Mesendoderm (in vitro differentiated cells): Measurements from ENCODE around the gene SLC25A10.

Experiments used
- DNase-seq: peaks from one replicate; pipeline ENCODE4 v3.0.0; 2013
- H2AK5ac ChIP-seq: 2 replicates; pipeline ENCODE4 v1.6.1; 2013; ENCODE audit warnings: low read length, inconsistent platforms
- H2BK120ac ChIP-seq: 2 replicates; pipeline ENCODE4 v1.6.1; 2013; ENCODE audit warnings: low read depth, mild to moderate bottlenecking, low read length, moderate library complexity, mixed read lengths
- H2BK15ac ChIP-seq: replicated peaks from 2 replicates; pipeline ENCODE4 v1.6.1; 2013; ENCODE audit warnings: low read depth, mild to moderate bottlenecking, moderate library complexity
- H2BK5ac ChIP-seq: 2 replicates; pipeline ENCODE4 v1.6.1; 2013; ENCODE audit warnings: low read length, inconsistent platforms
- H3K18ac ChIP-seq: 2 replicates; pipeline ENCODE4 v1.6.1; 2013; ENCODE audit warnings: mild to moderate bottlenecking, low read length, mixed read lengths
- H3K23ac ChIP-seq: one replicate; pipeline ENCODE4 v1.6.1; 2013; ENCODE audit warnings: low read length
- H3K27ac ChIP-seq: 2 replicates; pipeline ENCODE4 v1.5.1; 2013; ENCODE audit warnings: low read depth, mild to moderate bottlenecking, inconsistent platforms, low read length, moderate library complexity
- H3K27me3 ChIP-seq: 2 replicates; pipeline ENCODE4 v1.6.1; 2013; ENCODE audit warnings: low read length, control low read depth, mild to moderate bottlenecking, inconsistent platforms; ENCODE audit not compliant: insufficient read depth, poor library complexity
- H3K36me3 ChIP-seq: 2 replicates; pipeline ENCODE4 v1.6.1; 2013; ENCODE audit warnings: low read length, inconsistent platforms; ENCODE audit not compliant: control insufficient read depth, insufficient read depth
- H3K4ac ChIP-seq: one replicate; pipeline ENCODE4 v1.6.1; 2013; ENCODE audit warnings: low read depth, mild to moderate bottlenecking, low read length, moderate library complexity
- H3K4me1 ChIP-seq: 2 replicates; pipeline ENCODE4 v1.6.1; 2013; ENCODE audit warnings: low read depth, low read length, inconsistent platforms; ENCODE audit not compliant: control insufficient read depth
- H3K4me2 ChIP-seq: 2 replicates; pipeline ENCODE4 v1.6.1; 2013; ENCODE audit warnings: low read length
- H3K4me3 ChIP-seq: 2 replicates; pipeline ENCODE4 v1.5.1; 2013; ENCODE audit warnings: mild to moderate bottlenecking, low read length
- H3K56ac ChIP-seq: one replicate; pipeline ENCODE4 v1.6.1; 2013; ENCODE audit warnings: low read length
- H3K79me1 ChIP-seq: 2 replicates; pipeline ENCODE4 v1.6.1; 2013; ENCODE audit warnings: low read length, inconsistent platforms
- H3K79me2 ChIP-seq: 2 replicates; pipeline ENCODE4 v1.6.1; 2013; ENCODE audit warnings: mild to moderate bottlenecking, low read length; ENCODE audit not compliant: control insufficient read depth, insufficient read depth
- H3K9ac ChIP-seq: 2 replicates; pipeline ENCODE4 v1.6.1; 2013; ENCODE audit warnings: low read length, inconsistent platforms
- H4K5ac ChIP-seq: one replicate; pipeline ENCODE4 v1.6.1; 2013; ENCODE audit warnings: low read length
- H4K8ac ChIP-seq: one replicate; pipeline ENCODE4 v1.6.1; 2013; ENCODE audit warnings: low read depth, mild to moderate bottlenecking, control low read depth, low read length, moderate library complexity
- WGBS: extraction: QIAGEN DNeasy Blood & Tissue Kit; methylation state at CpG from one replicate; pipeline ENCODE4 v1.1.7; 2013; ENCODE audit warnings: low lambda C conversion rate, missing lambda C conversion rate; ENCODE audit not compliant: insufficient coverage; ENCODE audit errors: extremely low coverage; 5-methylcytosine and 5-hydroxymethylcytosine counted together

Gene SLC25A10

DNA sequence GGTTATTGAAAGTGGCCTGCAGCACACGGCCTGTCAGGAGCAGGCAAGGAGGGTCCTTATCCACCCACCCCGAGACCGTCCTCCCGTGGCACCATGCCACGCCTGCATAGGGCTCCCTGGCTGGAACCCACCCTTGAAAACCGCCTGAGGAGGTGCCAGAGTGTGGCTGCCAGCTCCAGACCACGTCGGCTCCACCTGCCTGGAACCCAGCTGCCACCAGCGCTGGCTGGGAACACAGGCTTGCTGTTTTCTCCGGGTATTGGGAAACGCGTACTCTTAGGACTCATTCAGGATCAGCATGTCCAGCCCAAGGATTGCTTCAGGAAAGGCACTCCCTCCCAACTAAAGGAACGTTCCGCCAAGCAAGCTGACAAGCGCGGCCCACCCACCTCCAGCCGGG is 35.2 kb upstream of the SLC25A10 start:
- H2BK120ac ChIP-seq, result no peak overlapping the region
- no peak overlapping the region for H3K23ac ChIP-seq
- no peak for DNase-seq
- no peak overlapping the region for H2AK5ac ChIP-seq
- peaks cover 3% of the 10 kb centered on the region for H3K79me2 ChIP-seq
- H4K8ac ChIP-seq, result no peak overlapping the region
- peaks cover 2% of the 10 kb centered on the region for H3K79me1 ChIP-seq
- no peak overlapping the region for H3K4me2 ChIP-seq
- H3K27ac ChIP-seq, result no peak overlapping the region
- no peak overlapping the region for H2BK15ac ChIP-seq
- H3K9ac ChIP-seq, result no peak overlapping the region
- H4K5ac ChIP-seq, result no peak overlapping the region
- H3K27me3 ChIP-seq, result no peaks in the 10 kb centered on the region
- H3K36me3 ChIP-seq, result peaks cover 12% of the 10 kb centered on the region
- no peak overlapping the region for H3K4me3 ChIP-seq
- H3K4ac ChIP-seq, result no peak overlapping the region
- H3K56ac ChIP-seq, result no peak overlapping the region
- no peak overlapping the region for H3K18ac ChIP-seq
- no peak overlapping the region for H2BK5ac ChIP-seq
- no CpG with 5 or more reads among the region's 17 CpGs for WGBS
- no peaks in the 10 kb centered on the region for H3K4me1 ChIP-seq

DNA sequence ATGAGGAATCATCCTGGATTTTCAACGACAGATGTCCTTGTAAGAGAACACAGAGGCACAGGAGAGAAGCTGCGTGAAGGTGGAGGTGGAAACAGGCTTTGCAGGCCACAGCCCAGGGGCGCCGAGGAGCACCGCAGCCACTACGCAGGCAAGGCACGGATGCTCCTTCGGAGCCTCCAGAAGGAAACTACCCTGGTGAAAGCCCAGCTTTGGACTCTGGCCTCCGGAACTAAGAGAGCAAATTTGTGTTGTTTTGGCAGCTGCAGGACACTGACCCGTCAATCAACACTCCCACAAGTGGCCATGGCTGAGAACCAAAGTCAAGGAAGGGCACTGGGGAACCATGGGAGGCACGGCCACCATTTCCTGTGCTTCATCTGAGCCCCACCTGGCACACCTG is 31.9 kb upstream of the SLC25A10 start:
- H3K4me3 ChIP-seq, result no peak overlapping the region

DNA sequence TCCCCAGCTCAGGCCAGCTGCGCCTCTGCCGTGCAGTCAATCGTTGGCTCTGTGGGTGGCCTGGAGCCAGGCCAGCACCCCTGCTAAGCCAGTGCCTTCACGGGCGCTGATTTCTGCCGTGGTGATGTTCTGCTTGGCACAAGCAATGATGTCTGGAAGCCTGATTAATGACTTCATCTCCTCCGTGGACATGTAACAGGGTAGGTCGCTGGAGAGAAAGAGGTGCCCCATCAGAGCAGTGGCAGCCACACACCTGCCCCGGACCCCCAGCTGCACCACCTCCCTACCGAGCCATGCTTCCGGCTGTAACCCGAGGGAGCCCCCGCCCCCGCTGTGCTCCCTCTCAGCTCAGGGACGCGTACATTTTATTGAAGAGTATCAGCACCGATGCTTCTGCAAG is 30.4 kb upstream of the SLC25A10 start:
- no peak overlapping the region for H2AK5ac ChIP-seq
- H4K8ac ChIP-seq, result no peak overlapping the region
- no peak overlapping the region for H4K5ac ChIP-seq
- H3K79me1 ChIP-seq, result peaks cover 17% of the 10 kb centered on the region
- H3K4me1 ChIP-seq, result peaks cover 3% of the 10 kb centered on the region
- DNase-seq, result no peak
- peaks cover 4% of the 10 kb centered on the region for H3K36me3 ChIP-seq
- H3K4ac ChIP-seq, result no peak overlapping the region
- H3K4me3 ChIP-seq, result no peak overlapping the region
- H2BK5ac ChIP-seq, result no peak overlapping the region
- peaks cover 33% of the 10 kb centered on the region for H3K79me2 ChIP-seq
- no peak overlapping the region for H3K56ac ChIP-seq
- H3K9ac ChIP-seq, result no peak overlapping the region
- no peak overlapping the region for H3K18ac ChIP-seq
- no peaks in the 10 kb centered on the region for H3K27me3 ChIP-seq
- H3K23ac ChIP-seq, result no peak overlapping the region
- H3K27ac ChIP-seq, result no peak overlapping the region
- no CpG with 5 or more reads among the region's 17 CpGs for WGBS
- no peak overlapping the region for H3K4me2 ChIP-seq
- no peak overlapping the region for H2BK120ac ChIP-seq
- H2BK15ac ChIP-seq, result no peak overlapping the region

More for the DNA sequence above, 31.9 kb upstream of the SLC25A10 start:
- Histone ChIP-seq H2BK15ac (no peak overlapping the region), H2AK5ac (no peak overlapping the region), H3K18ac (no peak overlapping the region), H2BK120ac (no peak overlapping the region), H3K4me1 (peaks cover 3% of the 10 kb centered on the region), H3K27me3 (no peaks in the 10 kb centered on the region), H3K4ac (no peak overlapping the region), H3K56ac (no peak overlapping the region), H3K9ac (no peak overlapping the region), H4K8ac (no peak overlapping the region), H3K79me1 (peaks cover 8% of the 10 kb centered on the region), H2BK5ac (no peak overlapping the region), H3K27ac (no peak overlapping the region), H3K79me2 (peaks cover 26% of the 10 kb centered on the region), H3K4me2 (no peak overlapping the region), H3K23ac (no peak overlapping the region), H4K5ac (no peak overlapping the region), H3K36me3 (no peaks in the 10 kb centered on the region)
- WGBS, result no CpG with 5 or more reads among the region's 11 CpGs
- no peak for DNase-seq

DNA sequence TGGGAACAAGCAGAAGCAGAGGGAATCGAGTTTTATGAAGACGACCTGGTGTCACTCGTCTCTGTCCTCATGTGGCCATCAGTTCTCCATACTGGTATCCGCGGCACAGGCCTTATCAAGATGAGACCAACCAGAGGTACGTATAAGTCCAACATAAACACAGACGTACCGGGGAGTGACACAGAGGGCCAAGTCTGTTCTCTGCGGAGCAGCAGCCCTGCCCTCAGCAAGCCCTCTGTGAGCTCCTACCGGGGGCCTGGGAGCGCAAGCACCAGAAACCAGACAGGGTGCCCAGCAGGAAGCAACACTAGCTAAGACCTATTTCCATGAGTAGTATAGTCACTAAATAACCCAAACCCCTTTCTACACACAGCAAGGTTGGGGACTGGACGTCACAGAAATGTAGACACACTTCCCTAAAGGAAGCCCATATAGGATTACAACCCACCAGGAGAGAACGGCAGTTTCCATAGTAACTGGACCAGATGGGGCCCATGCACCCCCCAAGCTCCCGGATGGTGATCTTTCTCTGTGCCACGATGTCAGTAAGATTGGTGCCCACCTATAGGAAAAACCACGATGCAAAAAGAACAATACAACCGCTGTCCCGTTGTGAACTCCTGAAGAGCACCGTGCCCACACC is 29.4 kb upstream of the SLC25A10 start:
- Histone ChIP-seq H3K9ac (peak overlapping the region; percentile 95), H4K5ac (no peak overlapping the region), H2BK120ac (no peak overlapping the region), H3K23ac (no peak overlapping the region), H2AK5ac (no peak overlapping the region), H3K36me3 (peaks cover 6% of the 10 kb centered on the region), H3K79me1 (peaks cover 17% of the 10 kb centered on the region), H3K56ac (peak overlapping the region; percentile 98), H2BK5ac (no peak overlapping the region), H3K4ac (no peak overlapping the region), H3K18ac (no peak overlapping the region), H3K4me3 (peak overlapping the region; percentile 95), H3K79me2 (peaks cover 33% of the 10 kb centered on the region), H3K27ac (no peak overlapping the region), H2BK15ac (no peak overlapping the region), H3K4me1 (peaks cover 3% of the 10 kb centered on the region), H4K8ac (no peak overlapping the region), H3K4me2 (peak overlapping the region; percentile 66), H3K27me3 (no peaks in the 10 kb centered on the region)
- DNase-seq, result no peak
- no CpG with 5 or more reads among the region's 19 CpGs for WGBS

GRCh38 chr17:81683208-81683583 is 28.9 kb upstream of the SLC25A10 start:
- Histone ChIP-seq H3K9ac (peak overlapping the region; percentile 95), H4K8ac (no peak overlapping the region), H3K79me1 (peaks cover 17% of the 10 kb centered on the region), H3K27ac (peak overlapping the region; percentile 39), H3K36me3 (peaks cover 6% of the 10 kb centered on the region), H3K4me3 (peak overlapping the region; percentile 95), H3K79me2 (peaks cover 33% of the 10 kb centered on the region), H2BK15ac (no peak overlapping the region), H3K27me3 (no peaks in the 10 kb centered on the region), H2BK120ac (peak overlapping the region; percentile 40), H3K18ac (peak overlapping the region; percentile 83), H3K56ac (peak overlapping the region; percentile 98), H3K4me1 (peaks cover 3% of the 10 kb centered on the region), H2BK5ac (no peak overlapping the region), H3K4ac (peak overlapping the region; percentile 83), H3K4me2 (peak overlapping the region; percentile 66), H4K5ac (no peak overlapping the region), H3K23ac (no peak overlapping the region), H2AK5ac (no peak overlapping the region)
- no CpG with 5 or more reads among the region's 37 CpGs for WGBS
- no peak for DNase-seq
